Stimulated activated CD4-positive, alpha-beta T cell treated with anti-CD3 and anti-CD28 coated beads, Interleukin-4, amount 100 ng/mL, for 4 hours (primary cell): ENCODE data around the gene CDHR2.
A peak's percentile ranks its signal among the peaks of the same experiment; 100 is the strongest.
"Not testable (repeated sequence)": the region's sequence is repeated elsewhere in the genome, so short reads cannot be mapped to it uniquely, and the experiment has no call there.

Source experiments
- DNase-seq, 2 experiments: peaks; one replicate each; pipeline ENCODE4 v3.0.0-alpha.2; 2020

Gene CDHR2

DNA sequence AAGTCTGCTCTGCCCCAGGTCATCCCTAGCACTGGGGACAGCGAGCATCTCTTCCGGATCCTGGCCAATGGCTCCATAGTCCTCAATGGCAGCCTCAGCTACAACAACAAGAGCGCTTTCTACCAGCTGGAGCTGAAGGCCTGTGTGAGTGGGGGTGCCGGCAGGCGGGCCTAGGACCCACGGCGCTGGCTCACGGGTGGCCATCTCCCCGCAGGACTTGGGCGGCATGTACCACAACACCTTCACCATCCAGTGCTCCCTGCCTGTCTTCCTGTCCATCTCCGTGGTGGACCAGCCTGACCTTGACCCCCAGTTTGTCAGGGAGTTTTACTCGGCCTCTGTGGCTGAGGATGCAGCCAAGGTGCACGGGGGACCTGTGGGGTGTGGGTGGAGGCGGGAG, 25.9 kb downstream of the CDHR2 start:
- DNase-seq = no peak

DNA sequence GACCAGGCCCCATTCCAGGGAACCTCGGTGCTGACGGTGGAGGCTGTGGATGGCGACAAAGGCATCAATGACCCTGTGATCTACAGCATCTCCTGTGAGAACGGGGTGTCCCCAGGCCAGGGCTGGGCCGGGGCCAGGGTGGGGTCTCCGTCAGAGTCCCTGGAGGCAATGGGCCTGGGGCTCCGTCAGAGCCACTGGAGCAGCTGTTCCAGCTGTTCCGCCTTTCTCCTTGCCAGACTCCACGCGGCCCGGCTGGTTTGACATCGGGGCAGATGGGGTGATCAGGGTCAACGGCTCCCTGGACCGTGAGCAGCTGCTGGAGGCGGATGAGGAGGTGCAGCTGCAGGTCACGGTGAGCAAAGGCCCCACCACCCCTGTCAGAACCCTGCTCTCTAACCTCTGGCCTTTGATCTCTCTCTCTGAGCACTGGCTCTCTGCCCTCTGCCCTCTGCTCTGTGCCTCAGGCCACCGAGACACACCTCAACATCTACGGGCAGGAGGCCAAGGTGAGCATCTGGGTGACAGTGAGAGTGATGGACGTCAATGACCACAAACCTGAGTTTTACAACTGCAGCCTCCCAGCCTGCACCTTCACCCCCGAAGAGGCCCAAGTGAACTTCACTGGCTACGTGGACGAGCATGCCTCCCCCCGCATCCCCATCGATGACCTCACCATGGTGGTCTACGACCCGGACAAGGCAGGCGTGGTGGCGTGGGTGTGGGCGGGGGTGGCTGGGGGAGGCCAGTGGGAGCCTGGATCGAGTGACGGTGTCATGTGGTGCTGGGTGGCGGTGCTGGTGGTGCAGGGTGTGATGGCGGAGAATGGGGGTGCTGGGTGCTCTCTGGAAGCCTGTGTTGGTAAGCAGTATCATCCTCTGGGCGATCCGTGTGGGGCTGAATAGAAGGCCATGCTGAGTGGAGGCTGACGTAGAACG, 26.6 kb downstream of the CDHR2 start:
- DNase-seq = no peak

DNA sequence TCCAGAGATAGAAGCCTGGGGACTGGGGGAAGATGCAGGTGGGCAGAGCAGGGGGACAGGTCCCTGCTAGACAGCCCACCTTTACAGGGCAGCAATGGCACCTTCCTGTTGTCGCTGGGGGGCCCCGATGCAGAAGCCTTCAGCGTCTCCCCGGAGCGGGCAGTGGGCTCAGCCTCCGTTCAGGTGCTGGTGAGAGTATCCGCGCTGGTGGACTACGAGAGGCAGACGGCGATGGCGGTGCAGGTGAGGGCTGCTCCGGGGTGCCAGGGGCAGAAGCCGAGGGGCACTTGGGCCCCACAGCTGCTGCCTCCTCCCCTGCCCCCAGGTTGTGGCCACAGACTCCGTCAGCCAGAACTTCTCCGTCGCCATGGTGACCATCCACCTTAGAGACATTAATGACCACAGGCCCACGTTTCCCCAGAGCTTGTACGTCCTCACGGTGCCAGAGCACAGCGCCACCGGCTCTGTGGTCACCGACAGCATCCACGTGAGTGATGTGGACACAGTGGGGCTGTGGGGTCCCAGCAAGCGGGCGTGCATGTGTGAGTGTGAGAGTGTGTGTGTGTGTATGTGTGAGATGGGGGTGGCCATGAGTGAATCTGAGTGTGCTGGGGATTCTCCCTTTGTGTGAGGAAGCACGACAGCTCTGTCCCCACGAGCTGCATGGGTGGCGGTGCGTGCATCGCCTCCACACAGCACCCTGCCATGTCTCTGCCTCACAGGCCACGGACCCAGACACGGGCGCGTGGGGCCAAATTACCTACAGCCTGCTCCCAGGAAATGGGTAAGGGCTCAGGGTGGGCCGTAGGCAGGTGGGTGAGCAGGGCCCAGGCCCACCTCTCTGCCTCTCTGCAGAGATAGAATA, 28.4 kb downstream of the CDHR2 start:
- no peak for DNase-seq

DNA sequence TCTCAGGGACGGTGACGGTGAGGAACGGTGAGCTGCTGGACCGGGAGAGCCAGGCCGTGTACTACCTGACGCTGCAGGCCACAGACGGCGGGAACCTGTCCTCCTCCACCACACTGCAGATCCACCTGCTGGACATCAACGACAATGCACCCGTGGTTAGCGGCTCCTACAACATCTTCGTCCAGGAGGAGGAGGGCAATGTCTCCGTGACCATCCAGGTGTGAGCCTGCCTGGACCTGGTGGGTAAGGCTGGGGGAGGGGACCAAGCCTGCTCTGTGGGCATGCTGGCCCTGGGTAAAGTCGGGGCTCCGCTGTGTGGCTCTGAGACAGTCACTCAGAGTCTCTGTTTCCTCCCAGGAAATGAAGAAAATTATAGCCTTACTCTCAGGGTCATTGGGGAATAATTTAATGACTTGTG, 29.3 kb downstream of the CDHR2 start:
- DNase-seq = peak; percentile 15 to 27

DNA sequence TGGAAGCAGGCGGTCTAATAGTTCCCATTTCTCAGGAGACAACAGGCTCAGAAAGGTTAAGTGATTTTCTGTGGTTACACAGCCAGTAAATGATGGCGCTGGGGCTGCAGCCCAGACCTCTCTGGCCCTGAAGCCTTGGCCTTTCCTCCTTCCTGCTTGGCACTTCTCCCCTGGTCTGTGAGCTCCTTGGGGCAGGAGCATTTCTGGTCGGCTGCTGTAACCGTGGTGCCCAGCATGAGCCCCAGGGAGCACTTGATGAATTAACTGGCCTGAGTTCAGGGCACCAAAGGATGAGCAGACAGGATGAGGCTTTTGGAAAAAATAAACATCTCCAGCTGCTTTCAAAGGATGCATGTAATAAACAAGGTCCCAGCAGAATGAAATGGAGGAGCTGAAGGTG, 30.2 kb downstream of the CDHR2 start:
- no peak for DNase-seq

DNA sequence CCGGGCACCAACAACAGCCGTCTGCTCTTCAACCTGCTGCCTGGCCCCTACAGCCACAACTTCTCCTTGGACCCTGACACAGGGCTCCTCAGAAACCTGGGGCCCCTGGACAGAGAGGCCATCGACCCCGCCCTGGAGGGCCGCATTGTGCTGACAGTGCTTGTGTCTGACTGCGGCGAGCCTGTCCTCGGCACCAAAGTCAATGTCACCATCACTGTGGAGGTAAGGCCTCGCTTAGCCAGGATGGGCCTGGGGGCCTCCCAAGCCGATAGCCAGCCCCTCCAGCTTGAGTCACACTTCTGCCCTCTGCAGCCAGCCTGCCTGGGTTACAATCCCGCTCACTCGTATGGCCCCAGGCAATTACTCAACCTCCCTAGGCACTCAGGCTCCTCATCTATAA, 32.2 kb downstream of the CDHR2 start:
- no peak for DNase-seq

DNA sequence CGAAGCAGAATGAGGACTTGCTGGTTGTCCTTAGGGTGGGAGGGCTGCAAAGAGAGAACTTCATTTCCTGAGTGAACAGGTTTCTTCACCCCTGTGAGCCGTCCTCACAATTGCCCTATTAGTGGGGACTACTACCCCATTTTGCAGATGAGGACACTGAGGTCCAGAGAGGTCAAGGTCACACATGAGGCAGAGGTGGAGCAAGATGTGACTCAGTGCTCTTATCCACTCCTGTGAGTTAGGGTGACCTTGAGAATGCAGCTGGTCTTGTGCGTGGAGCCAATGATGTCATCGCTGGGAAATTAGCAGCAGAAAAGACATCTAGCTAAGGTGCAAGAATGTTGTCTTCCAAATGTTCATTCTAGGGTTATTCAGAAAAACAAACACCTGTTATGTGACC, 33.9 kb downstream of the CDHR2 start:
- DNase-seq = no peak

DNA sequence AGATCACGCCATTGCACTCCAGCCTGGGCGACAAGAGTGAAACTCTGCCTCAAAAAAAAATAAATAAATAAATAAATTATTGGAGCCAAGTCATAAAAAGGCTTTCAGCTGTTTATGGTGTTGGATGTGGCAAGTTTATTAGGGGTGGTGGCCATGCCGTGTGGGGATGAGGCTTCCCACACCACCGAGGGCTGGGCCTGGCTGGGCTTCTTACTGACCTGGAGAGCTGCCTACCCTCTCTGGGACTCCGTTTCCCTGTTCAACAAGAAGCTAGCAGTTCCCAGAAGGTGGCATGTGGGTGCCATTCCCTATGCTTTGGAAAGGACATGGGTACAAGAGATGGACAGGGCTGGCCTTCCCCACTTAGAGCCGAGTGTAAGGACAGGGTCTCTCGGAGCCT, 38.3 kb downstream of the CDHR2 start:
- DNase-seq = no peak

DNA sequence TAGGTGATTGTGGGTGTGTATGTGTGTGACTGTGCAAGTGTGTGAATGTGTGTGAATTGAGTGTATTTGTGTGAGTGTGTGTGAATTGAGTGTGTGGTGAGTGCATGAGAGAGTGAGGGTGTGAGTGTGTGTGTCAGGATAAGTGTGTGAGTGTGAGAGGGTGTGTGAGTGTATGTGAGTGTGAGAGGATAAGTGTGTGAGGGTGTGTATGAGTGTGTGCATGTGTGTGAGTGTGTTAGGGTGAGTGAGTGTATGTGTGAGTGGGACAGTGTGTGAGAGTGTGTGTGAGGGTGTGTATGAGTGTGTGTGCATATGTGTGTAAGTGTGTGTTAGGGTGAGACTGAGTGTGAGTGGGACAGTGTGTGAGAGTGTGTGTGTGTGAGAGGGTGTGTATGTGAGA, 39.2 kb downstream of the CDHR2 start:
- no peak for DNase-seq

DNA sequence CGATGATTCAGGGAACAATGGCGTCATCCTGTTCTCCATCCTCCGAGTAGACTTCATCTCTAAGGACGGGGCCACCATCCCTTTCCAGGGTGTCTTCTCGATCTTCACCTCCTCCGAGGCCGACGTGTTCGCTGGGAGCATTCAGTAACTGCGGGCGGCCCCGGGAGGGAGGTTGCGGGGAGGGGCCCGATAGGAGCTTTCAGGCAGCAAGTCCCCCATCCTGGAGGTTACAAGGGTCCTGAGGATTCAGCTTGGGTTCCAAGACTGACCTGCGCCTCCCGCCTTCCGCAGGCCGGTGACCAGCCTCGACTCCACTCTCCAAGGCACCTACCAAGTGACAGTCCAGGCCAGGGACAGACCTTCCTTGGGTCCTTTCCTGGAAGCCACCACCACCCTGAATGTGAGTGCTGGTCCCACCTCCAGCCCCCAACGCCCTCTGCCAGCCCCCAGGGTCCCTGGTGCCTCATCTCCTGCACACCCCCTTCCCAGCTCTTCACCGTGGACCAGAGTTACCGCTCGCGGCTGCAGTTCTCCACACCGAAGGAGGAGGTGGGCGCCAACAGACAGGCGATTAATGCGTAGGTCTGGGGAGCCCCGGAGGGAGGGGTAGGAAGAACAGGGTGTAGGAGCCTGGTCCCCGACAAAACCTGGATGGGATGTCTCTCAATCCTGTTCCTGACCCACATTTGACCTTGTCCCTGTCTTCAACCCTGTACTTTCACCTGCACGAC, 40.1 kb downstream of the CDHR2 start:
- DNase-seq = no peak

DNA sequence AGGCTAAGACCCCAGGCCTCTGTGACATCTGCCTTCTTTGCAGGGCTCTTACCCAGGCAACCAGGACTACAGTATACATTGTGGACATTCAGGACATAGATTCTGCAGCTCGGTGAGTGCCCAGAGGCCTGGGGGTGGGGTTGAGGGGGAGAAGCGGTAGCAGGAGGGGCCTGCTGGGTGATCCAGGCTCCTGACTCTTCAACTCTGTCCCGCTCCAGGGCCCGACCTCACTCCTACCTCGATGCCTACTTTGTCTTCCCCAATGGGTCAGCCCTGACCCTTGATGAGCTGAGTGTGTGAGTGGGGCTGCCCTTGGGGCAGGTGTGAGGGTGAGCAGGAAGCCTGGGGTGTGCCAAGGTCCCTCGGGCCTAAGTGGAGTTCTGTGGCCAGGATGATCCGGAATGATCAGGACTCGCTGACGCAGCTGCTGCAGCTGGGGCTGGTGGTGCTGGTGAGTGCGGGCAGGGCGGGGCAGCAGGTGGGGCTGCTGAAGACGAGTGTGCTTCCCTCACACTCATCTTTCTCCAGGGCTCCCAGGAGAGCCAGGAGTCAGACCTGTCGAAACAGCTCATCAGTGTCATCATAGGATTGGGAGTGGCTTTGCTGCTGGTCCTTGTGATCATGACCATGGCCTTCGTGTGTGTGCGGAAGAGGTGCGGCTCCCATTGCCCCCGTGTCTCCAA, 41.0 kb downstream of the CDHR2 start:
- DNase-seq = no peak

DNA sequence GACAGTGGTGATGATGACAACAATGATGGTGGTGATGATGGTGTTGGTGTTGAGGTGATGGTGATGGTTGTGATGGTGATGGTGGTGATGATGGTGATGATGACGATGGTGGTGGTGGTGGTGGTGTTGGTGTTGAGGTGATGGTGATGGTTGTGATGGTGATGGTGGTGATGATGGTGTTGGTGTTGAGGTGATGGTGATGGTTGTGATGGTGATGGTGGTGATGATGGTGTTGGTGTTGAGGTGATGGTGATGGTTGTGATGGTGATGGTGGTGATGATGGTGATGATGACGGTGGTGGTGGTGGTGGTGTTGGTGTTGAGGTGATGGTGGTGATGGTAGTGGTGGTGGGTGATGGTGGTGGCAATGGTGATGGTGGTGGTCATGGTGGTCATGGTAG, 42.5 kb downstream of the CDHR2 start:
- DNase-seq = not testable (repeated sequence)

DNA sequence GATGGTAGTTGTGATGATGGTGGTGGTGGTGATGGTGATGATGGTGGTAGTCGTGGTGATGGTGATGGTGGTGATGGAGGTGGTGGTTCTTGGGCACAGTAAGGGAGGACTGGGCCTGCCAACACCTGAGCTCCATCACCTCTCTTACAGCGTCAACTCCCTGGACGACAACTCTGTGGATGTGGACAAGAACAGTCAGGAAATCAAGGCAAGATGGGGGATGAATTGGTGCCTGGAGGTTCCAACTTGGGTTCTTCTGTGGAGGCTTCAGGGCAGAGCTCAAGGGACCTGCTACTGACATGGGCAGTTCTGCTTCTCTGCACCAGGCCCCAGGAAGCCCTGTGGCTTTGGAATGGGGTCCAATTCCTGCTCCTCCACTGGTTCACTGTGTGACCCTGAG, 43.4 kb downstream of the CDHR2 start:
- no peak for DNase-seq

DNA sequence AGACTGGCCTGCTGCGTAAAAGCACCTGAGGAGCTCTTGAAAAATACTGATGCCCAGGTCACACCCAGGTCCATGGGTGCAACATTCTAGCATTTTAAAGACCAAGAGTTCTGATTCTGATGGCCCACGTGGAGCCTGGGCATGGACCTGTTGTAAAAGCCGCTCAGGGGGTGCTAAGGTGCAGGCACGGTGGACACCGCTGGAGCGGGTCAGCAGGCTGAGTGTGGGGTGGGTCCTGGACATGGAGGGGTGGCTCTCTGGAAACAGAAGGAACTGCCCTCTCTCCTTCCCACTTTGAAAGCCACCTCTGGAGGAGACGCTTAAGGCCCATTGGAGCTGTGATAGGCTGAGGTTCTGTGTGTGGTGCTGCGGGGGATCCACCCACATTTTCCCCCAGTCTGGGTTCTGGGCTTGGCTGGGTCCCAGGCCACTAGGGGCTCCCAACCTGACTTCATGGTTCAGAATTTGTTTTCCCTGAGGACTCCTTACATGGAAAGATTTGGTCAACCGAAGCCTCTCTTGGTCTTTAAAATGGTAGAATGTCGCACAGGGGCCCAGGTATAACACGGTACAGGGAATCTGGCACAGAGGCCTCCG, 44.2 kb downstream of the CDHR2 start:
- DNase-seq = no peak

DNA sequence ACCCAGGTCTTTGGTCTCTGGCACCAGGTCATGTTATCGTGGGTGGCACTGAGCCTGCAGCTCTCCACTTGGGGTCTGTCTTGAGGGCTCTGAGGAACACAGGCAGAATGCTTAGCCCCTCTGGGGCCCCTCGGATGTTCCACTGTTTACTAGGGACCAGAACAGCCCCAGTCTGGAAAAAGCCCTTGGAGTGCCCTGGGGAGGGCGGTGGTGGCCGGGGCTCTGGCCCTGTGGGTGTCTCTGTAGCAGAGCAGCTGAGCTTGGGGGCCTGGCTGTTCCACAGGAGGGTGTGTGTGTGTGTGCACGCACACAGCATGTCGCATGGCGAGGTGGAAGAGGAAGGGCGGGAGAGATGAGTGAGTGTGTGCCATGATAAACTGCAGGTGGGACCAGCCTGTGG, 45.4 kb downstream of the CDHR2 start:
- no peak for DNase-seq

DNA sequence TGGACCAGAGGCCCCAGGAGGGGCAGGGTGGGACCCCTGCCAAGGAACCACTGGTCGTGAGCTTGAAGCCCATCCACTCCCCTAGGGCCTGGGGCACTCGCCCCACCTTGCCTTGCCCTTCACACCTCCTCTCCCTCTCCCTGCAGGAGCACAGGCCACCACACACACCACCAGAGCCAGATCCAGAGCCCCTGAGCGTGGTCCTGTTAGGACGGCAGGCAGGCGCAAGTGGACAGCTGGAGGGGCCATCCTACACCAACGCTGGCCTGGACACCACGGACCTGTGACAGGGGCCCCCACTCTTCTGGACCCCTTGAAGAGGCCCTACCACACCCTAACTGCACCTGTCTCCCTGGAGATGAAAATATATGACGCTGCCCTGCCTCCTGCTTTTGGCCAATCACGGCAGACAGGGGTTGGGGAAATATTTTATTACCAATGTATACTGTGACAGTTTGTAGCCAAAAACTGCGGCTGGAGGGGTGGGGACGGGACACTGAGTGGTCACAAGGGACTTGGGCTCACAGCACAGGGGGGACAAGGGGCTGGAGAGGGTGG, 46.3 kb downstream of the CDHR2 start:
- no peak for DNase-seq

DNA sequence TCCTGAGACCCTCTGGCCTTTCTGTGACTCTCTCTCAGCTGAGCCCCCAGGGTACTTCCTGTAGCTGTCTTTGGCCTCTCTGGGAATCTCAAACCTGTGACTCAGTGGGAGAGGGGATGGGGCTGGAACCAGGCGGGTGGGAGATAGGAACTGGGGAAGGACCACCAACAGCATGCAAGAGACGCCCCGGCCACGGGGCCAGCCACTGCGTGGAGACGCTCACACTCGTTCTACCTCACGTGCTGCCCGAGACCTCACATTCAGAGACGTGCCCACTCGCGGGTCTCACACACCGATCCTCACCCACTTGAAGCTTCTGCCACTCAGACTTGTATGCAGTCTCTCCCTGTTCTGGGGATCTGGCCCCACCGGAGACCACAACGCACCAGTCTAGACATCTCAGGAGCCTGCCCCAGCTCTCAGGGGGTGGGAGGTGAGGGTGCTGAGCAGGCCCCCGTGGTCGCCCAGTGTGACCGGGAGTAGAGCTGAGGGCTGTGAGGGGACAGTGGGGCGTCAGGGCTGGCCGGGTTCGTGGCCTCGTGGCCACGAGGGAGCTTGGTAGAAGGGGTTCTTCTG, 47.0 kb downstream of the CDHR2 start:
- no peak for DNase-seq

DNA sequence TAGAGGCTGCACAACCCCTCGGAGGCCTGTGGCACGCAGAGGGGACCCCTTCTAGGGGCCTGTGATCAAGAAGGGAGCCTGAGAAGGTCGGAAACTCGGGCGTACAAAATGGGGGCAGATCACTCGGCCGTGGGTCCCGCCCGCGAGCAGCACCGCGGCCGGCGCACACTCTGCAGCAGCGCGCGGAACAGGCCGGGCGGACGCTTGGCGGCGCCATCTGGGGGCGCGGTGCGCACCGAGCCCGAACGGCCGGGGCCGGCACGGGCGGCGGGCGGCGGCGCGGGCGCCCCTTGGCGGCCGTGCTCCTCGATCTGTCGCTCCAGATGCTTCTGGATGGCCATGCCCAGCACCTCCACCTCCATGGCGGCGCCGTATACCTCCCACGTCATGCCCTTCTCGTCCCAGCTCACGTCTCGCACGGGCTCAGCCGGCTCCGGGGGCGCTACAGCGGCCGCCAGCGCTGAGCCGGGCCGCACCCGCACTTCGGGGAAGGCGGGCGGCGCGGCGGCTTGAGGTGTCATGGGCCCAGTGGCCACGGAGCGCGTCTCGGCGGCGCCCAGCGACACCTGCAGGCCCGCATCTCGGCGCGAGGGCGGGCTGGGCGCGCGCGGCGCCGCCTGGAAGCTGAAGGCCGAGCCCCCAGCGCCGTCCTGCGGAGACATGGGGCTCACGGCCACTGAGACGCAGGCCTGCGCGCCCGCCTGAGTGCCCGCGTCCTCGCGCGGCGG, 47.7 kb downstream of the CDHR2 start:
- DNase-seq = peak; percentile 66 to 72

DNA sequence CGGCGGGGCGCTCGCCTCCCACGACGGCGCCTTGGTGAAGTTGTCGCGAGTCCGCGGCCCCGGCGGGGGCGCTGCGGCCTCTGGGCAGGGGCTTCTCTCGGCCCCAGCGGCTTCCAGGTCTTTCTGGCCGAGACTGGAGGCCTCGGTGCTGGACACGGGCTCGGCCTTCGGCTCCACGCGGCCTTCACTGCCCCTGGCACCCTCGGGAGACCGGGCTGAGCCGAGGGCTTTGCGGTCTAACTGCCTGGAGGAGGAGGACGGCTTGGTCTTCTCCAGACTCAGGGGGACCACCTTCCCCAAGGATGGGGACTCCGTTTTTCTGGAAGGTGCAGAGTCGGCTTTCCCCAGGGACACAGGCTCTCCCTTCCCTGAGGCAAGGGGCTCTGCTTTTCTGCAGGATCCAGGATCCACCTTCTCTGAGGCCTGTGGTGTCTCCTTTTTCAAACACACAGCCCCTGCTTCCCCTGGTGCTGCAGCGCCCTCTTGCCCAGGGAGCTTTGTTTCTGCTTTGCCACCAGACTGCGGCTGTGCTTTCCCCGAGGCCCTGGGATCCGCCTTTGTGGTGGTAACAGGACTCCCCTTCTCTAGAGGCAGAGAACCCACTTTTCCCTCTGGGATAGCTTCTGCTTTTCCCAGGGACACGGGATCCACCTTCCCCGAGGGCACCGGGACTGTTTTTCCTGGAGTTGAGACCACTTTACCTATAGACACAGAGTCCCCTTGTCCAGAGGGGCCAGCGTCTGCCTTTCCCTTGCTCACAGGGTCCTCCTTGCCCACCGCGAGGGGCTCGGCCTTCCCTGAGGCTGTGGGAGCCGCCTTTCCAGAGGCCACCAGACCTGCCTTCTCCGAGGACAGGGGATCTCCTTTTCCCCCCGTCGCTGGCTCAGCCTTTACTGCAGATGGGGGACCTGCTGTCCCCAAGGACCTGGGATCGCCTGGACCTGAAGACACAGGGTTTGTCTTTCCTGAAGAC, 48.6 kb downstream of the CDHR2 start:
- DNase-seq = no peak
